GM23338 (cell line): ENCODE data around the gene UBE2J1.

Experiments
- CREB1 ChIP-seq: fragments of 250-450 bp; sonication (Bioruptor Pico); IDR thresholded peaks from 2 replicates; pipeline ENCODE4 v1.5.0; 2020; ENCODE audit warnings: low read depth, mild to moderate bottlenecking, moderate library complexity
- CTCF ChIP-seq, 2 experiments: fragments of 200-600 bp in 1 of 2; sonication (generic) in 1 of 2; conservative IDR thresholded peaks; 2 replicates each; pipeline versions ENCODE4 v1.5.1 to v1.6.1; 2016 to 2017; ENCODE audit warnings: antibody characterized with exemption in 2 of 2, low read depth in 2 of 2, mild to moderate bottlenecking in 2 of 2, moderate library complexity in 1 of 2
- EZH2 ChIP-seq: fragments of 200-600 bp; sonication (generic); IDR thresholded peaks from one replicate; pipeline ENCODE4 v1.8.0; 2017; ENCODE audit warnings: antibody characterized with exemption, mild to moderate bottlenecking, low read depth; ENCODE audit not compliant: unreplicated experiment
- JUNB ChIP-seq: IDR thresholded peaks from one replicate; pipeline ENCODE4 v1.6.1; 2016; ENCODE audit warnings: antibody characterized with exemption; ENCODE audit not compliant: unreplicated experiment
- POLR2AphosphoS5 ChIP-seq: IDR thresholded peaks from 2 replicates; pipeline ENCODE4 v1.6.1; 2016; ENCODE audit warnings: antibody characterized with exemption, low read depth
- REST ChIP-seq: IDR thresholded peaks from one replicate; pipeline ENCODE4 v1.6.1; 2018; ENCODE audit warnings: antibody characterized with exemption; ENCODE audit not compliant: unreplicated experiment

- TF ChIP-seq CREB1, result no peak
- no peak for TF ChIP-seq EZH2
- TF ChIP-seq JUNB, result no peak
- no peak for TF ChIP-seq CTCF (conservative IDR thresholded peaks at IDR 0.05; ENCODE audit: low read depth in 2 of 2)
- TF ChIP-seq POLR2AphosphoS5, result no peak
- no peak for TF ChIP-seq REST
Observed at GRCh38 chr6:89315249-89315885, 37.2 kb downstream of the UBE2J1 start, which contains the start of gene GABRR2.
